CD14-positive monocyte (primary cell): ENCODE results near the gene PRRX2. TPM values are rescaled to one million over a fixed set of nuclear protein-coding genes. Genes with fewer than 3 reads are reported as not detected.

Experiments used
- DNase-seq, 3 donors: peaks; one replicate each; pipeline ENCODE4 v3.0.0-alpha.2; 2011 to 2022
- H2AFZ ChIP-seq: 2 replicates; pipeline ENCODE4 v1.6.0; 2012; ENCODE audit warnings: mild to moderate bottlenecking, low read depth, low read length, inconsistent platforms; ENCODE audit not compliant: insufficient read depth, poor library complexity, severe bottlenecking
- H3K27ac ChIP-seq, 2 donors: 1 replicate in 1 of 2; 2 replicates in 1 of 2; pipeline ENCODE4 v1.5.1; 2012 to 2013; ENCODE audit warnings: low read length in 2 of 2, control low read depth in 1 of 2, inconsistent platforms in 1 of 2, low read depth in 1 of 2, mild to moderate bottlenecking in 1 of 2
- H3K27me3 ChIP-seq, 2 donors: one replicate each; pipeline versions ENCODE4 v1.6.0 to v1.6.1; 2011 to 2013; ENCODE audit warnings: low read length in 2 of 2; ENCODE audit not compliant: control insufficient read depth in 2 of 2, insufficient read depth in 2 of 2
- H3K36me3 ChIP-seq, 2 donors: replicated peaks in 1 of 2; 1 replicate in 1 of 2; 2 replicates in 1 of 2; pipeline versions ENCODE4 v1.5.1 to v1.6.1; 2012 to 2013; ENCODE audit warnings: low read length in 2 of 2, control low read depth in 1 of 2, inconsistent platforms in 1 of 2, mild to moderate bottlenecking in 1 of 2; ENCODE audit not compliant: insufficient read depth in 2 of 2, control insufficient read depth in 1 of 2
- H3K4me1 ChIP-seq, 2 donors: 1 replicate in 1 of 2; 2 replicates in 1 of 2; pipeline versions ENCODE4 v1.5.1 to v1.6.1; 2012 to 2013; ENCODE audit warnings: low read length in 2 of 2, control low read depth in 1 of 2, inconsistent platforms in 1 of 2, mild to moderate bottlenecking in 1 of 2, moderate library complexity in 1 of 2; ENCODE audit not compliant: insufficient read depth in 2 of 2, control insufficient read depth in 1 of 2
- H3K4me2 ChIP-seq: replicated peaks from 2 replicates; pipeline ENCODE3; 2012; ENCODE audit warnings: low read length, moderate library complexity, mild to moderate bottlenecking; ENCODE audit not compliant: poor library complexity, severe bottlenecking; ENCODE audit errors: extremely low read depth
- H3K4me3 ChIP-seq, 3 experiments: fragments of 200-600 bp in 1 of 3; sonication (generic) in 1 of 3; replicated peaks in 1 of 3; 1 replicate in 2 of 3; 2 replicates in 1 of 3; pipeline ENCODE4 v1.5.1; 2011 to 2013; ENCODE audit warnings: low read length in 3 of 3, mild to moderate bottlenecking in 3 of 3, control low read depth in 2 of 3, low read depth in 2 of 3, inconsistent platforms in 1 of 3, moderate library complexity in 1 of 3
- H3K79me2 ChIP-seq: 2 replicates; pipeline ENCODE4 v1.6.0; 2012; ENCODE audit warnings: mild to moderate bottlenecking, control low read depth, inconsistent platforms, low read length, moderate library complexity; ENCODE audit not compliant: insufficient read depth
- H3K9ac ChIP-seq: 2 replicates; pipeline ENCODE4 v1.6.0; 2017; ENCODE audit warnings: low read length, mild to moderate bottlenecking; ENCODE audit not compliant: insufficient read depth, poor library complexity, severe bottlenecking
- H3K9me3 ChIP-seq, 2 donors: replicated peaks in 1 of 2; 1 replicate in 1 of 2; 2 replicates in 1 of 2; pipeline versions ENCODE4 v1.5.1 to v1.6.1; 2012 to 2013; ENCODE audit warnings: low read length in 2 of 2, control low read depth in 1 of 2; ENCODE audit not compliant: control insufficient read depth in 1 of 2, insufficient read depth in 1 of 2
- H4K20me1 ChIP-seq: 2 replicates; pipeline ENCODE4 v1.6.0; 2012; ENCODE audit warnings: mild to moderate bottlenecking, low read length, control low read depth, moderate library complexity; ENCODE audit not compliant: insufficient read depth
- H3K27ac Mint-ChIP-seq, 7 donors: one replicate each; pipeline ENCODE4 v1.8.0; 2020; ENCODE audit warnings: mild to moderate bottlenecking in 7 of 7, mixed read lengths in 7 of 7, moderate library complexity in 6 of 7, inconsistent platforms in 2 of 7
- H3K27me3 Mint-ChIP-seq, 3 donors: one replicate each; pipeline ENCODE4 v1.8.0; 2021 to 2022; ENCODE audit warnings: low read depth in 3 of 3, mild to moderate bottlenecking in 3 of 3, mixed read lengths in 3 of 3, moderate library complexity in 3 of 3, inconsistent platforms in 1 of 3
- H3K36me3 Mint-ChIP-seq, 2 donors: one replicate each; pipeline ENCODE4 v1.8.0; 2020; ENCODE audit warnings: mixed read lengths in 2 of 2, inconsistent platforms in 1 of 2, mild to moderate bottlenecking in 1 of 2
- H3K4me1 Mint-ChIP-seq: one replicate; pipeline ENCODE4 v1.8.0; 2020; ENCODE audit warnings: mild to moderate bottlenecking, mixed read lengths
- H3K4me3 Mint-ChIP-seq, 2 donors: one replicate each; pipeline ENCODE4 v1.8.0; 2020; ENCODE audit warnings: mild to moderate bottlenecking in 2 of 2, mixed read lengths in 2 of 2, moderate library complexity in 1 of 2
- H3K9me3 Mint-ChIP-seq, 7 donors: one replicate each; pipeline ENCODE4 v1.8.0; 2020 to 2022; ENCODE audit warnings: mixed read lengths in 7 of 7, mild to moderate bottlenecking in 6 of 7, moderate library complexity in 6 of 7, inconsistent platforms in 2 of 7
- WGBS: methylation state at CpG from one replicate; pipeline ENCODE4 v1.1.5; 2013; ENCODE audit warnings: missing lambda C conversion rate; ENCODE audit not compliant: insufficient coverage; 5-methylcytosine and 5-hydroxymethylcytosine counted together
- intact Hi-C, 2 donors: fragments of 100-400 bp; cut with micrococcal nuclease; formaldehyde crosslinking; loops; one replicate each; pipeline versions ENCODE4 v1.15.0 to v1.15.1; 2023
- polyA plus RNA-seq, 3 donors: library from polyadenylated mRNA; depleted of rRNA in 1 of 3; unstranded in 2 of 3; stranded (reverse) in 1 of 3; fragments of 300-500 nt in 2 of 3; fragments of >200 nt in 1 of 3; fragmentation: Illumina TruSeq in 2 of 3; gene quantifications; 1 replicate in 2 of 3; 2 replicates in 1 of 3; pipeline ENCODE4 v1.2.3, GENCODE V29; 2012 to 2021
- TF ChIP-seq, protein P1 (sequence below): fragments of 200-600 bp; IDR thresholded peaks from one replicate; pipeline ENCODE4 v1.8.0; 2022; ENCODE audit warnings: antibody characterized with exemption, mild to moderate bottlenecking

PRRX2 gene
- polyA plus RNA-seq, 3 donors = not detected

DNA sequence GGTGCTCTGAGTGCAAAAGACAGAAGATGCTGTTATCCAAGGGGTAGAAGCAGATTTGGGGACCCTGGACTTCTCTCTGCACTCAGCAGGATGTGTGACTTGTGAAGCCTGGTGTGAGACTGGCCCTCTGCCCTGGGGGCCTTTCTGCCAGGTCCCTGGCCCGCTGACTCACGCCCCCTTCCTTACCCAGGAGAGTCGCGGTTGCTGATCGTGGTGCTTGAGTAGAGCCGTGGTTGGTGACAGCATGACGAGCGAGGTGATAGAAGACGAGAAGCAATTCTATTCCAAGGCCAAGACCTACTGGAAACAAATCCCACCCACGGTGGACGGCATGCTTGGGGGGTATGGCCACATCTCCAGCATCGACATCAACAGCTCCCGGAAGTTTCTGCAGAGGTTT, 33.0 kb upstream of the PRRX2 start:
- Histone ChIP-seq H3K9me3 (no peaks in the 10 kb centered on the region), H3K36me3 (peaks cover 44 to 78% of the 10 kb centered on the region in 2 donors), H3K4me2 (no peak overlapping the region), H4K20me1 (peaks cover 95% of the 10 kb centered on the region), H3K9ac (no peak overlapping the region), H2AFZ (no peak overlapping the region), H3K27me3 (no peaks in the 10 kb centered on the region), H3K27ac (peak overlapping the region in 1 of 2 donors; percentile 4), H3K4me3 (no peak overlapping the region), H3K4me1 (peaks cover 7 to 13% of the 10 kb centered on the region in 2 donors), H3K79me2 (peaks cover 66% of the 10 kb centered on the region)
- Mint-ChIP-seq H3K36me3 (peaks cover 51 to 78% of the 10 kb centered on the region in 2 donors), H3K27ac (peak overlapping the region in 3 of 7 donors; percentile 27 to 46 (median 27)), H3K4me3 (no peak overlapping the region), H3K9me3 (no peaks in the 10 kb centered on the region), H3K27me3 (no peaks in the 10 kb centered on the region), H3K4me1 (peaks cover 24% of the 10 kb centered on the region)
- 92% methylated on average over 2 of the region's 13 CpGs for WGBS
- no peak for DNase-seq
- TF ChIP-seq, protein P1, sequence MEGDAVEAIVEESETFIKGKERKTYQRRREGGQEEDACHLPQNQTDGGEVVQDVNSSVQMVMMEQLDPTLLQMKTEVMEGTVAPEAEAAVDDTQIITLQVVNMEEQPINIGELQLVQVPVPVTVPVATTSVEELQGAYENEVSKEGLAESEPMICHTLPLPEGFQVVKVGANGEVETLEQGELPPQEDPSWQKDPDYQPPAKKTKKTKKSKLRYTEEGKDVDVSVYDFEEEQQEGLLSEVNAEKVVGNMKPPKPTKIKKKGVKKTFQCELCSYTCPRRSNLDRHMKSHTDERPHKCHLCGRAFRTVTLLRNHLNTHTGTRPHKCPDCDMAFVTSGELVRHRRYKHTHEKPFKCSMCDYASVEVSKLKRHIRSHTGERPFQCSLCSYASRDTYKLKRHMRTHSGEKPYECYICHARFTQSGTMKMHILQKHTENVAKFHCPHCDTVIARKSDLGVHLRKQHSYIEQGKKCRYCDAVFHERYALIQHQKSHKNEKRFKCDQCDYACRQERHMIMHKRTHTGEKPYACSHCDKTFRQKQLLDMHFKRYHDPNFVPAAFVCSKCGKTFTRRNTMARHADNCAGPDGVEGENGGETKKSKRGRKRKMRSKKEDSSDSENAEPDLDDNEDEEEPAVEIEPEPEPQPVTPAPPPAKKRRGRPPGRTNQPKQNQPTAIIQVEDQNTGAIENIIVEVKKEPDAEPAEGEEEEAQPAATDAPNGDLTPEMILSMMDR = no peak
- intact Hi-C loops = no loop called here

DNA sequence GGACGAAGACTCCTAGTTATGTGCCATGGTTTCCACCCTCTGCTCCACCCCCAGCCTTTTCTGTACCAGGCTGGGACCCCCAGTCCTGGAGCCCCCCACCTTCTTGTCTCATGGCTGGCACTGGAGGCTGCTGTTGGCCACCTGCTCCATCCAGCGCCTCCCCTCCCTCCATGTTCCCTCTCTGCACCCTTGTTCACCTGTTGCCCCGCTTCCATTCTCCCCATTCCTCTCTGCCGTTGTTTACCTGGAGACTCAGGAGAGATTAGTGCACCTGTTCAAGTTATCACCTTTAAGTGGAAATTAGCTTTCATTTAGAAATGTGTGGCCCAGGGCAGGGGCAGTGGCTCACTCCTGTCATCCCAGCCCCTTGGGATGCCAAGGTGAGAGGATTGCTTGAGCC, 32.2 kb upstream of the PRRX2 start:
- Mint-ChIP-seq H3K9me3 (no peaks in the 10 kb centered on the region), H3K4me1 (peaks cover 25% of the 10 kb centered on the region), H3K27ac (peak overlapping the region in 2 of 7 donors; percentile 63 to 68), H3K4me3 (no peak overlapping the region), H3K27me3 (no peaks in the 10 kb centered on the region), H3K36me3 (peaks cover 56 to 84% of the 10 kb centered on the region in 2 donors)
- Histone ChIP-seq H3K9ac (no peak overlapping the region), H4K20me1 (peaks cover 95% of the 10 kb centered on the region), H3K4me1 (peaks cover 0 to 6% of the 10 kb centered on the region in 2 donors), H3K36me3 (peaks cover 50 to 85% of the 10 kb centered on the region in 2 donors), H3K27me3 (no peaks in the 10 kb centered on the region), H3K4me2 (no peak overlapping the region), H3K4me3 (no peak overlapping the region), H2AFZ (no peak overlapping the region), H3K9me3 (no peaks in the 10 kb centered on the region), H3K27ac (no peak overlapping the region), H3K79me2 (peaks cover 58% of the 10 kb centered on the region)
- DNase-seq = no peak
- intact Hi-C loops = no loop called here
- TF ChIP-seq, protein P1 = no peak
- 100% methylated on average over 1 of the region's 4 CpGs for WGBS
